K562 (cell line): ENCODE results near the gene LRP1. TPM values are rescaled to one million over a fixed set of nuclear protein-coding genes. Genes with fewer than 3 reads are reported as not detected.

Experiments used
- CHCHD3 ChIP-seq: fragments of 250-450 bp; sonication (Bioruptor Pico); IDR thresholded peaks from 2 replicates; pipeline ENCODE4 v2.1.2; 2022; ENCODE audit warnings: mild to moderate bottlenecking
- CHD7 ChIP-seq: fragments of 200-600 bp; sonication (generic); IDR thresholded peaks from one replicate; pipeline ENCODE4 v1.6.1; 2012; ENCODE audit warnings: mild to moderate bottlenecking, low read depth, low read length, inconsistent platforms
- CLOCK ChIP-seq: fragments of 250-450 bp; sonication (Bioruptor Pico); IDR thresholded peaks from 2 replicates; pipeline ENCODE4 v1.4.0; 2020; ENCODE audit warnings: mild to moderate bottlenecking, moderate library complexity, borderline replicate concordance
- E2F4 ChIP-seq: sonication (generic); formaldehyde crosslinking; IDR thresholded peaks from 2 replicates; pipeline ENCODE4 v1.8.0; 2022; ENCODE audit warnings: mild to moderate bottlenecking, low read depth, missing genetic modification reagents
- HNRNPL ChIP-seq: fragments of 200-400 bp; formaldehyde crosslinking; IDR thresholded peaks from 2 replicates; pipeline ENCODE4 v1.6.1; 2017; ENCODE audit warnings: low read depth, mild to moderate bottlenecking, low read length
- MAFK ChIP-seq: IDR thresholded peaks from 2 replicates; pipeline ENCODE4 v1.6.1; 2011; ENCODE audit warnings: low read length, improper control_type of control experiment
- MBD1 ChIP-seq: fragments of 250-450 bp; sonication (Bioruptor Pico); IDR thresholded peaks from 2 replicates; pipeline ENCODE4 v1.8.0; 2022; ENCODE audit warnings: inconsistent platforms
- POLR2G ChIP-seq: fragments of 200-400 bp; formaldehyde crosslinking; IDR thresholded peaks from 2 replicates; pipeline ENCODE4 v1.6.1; 2017; ENCODE audit warnings: low read depth, mild to moderate bottlenecking, antibody characterized with exemption, low read length, moderate library complexity
- RBM39 ChIP-seq: fragments of 200-400 bp; formaldehyde crosslinking; optimal IDR thresholded peaks from 2 replicates; pipeline ENCODE3; 2018; ENCODE audit warnings: low read depth, low read length
- ZNF274 ChIP-seq: IDR thresholded peaks from 2 replicates; pipeline ENCODE4 v1.6.1; 2011; ENCODE audit warnings: low read depth, mild to moderate bottlenecking, low read length, moderate library complexity, borderline replicate concordance
- polyA plus RNA-seq, 8 experiments: library from polyadenylated mRNA; depleted of rRNA in 4 of 8; stranded (reverse) in 5 of 8; unstranded in 3 of 8; fragments of >200 nt; fragmentation: Nextera tagmentation in 2 of 8; fragmentation: Illumina TruSeq in 1 of 8; extraction: Ambion mirVana in 2 of 8; extraction: Trizol in 1 of 8; gene quantifications; 2 replicates each; pipeline versions ENCODE4 v1.2.1 to v1.2.3, GENCODE V29; 2011 to 2014; ENCODE audit warnings: inconsistent platforms in 1 of 8, missing spikeins in 1 of 8
- total RNA-seq, 7 experiments: library from RNA; depleted of rRNA in 6 of 7; stranded (reverse); fragments of >200 nt in 6 of 7; fragmentation: Illumina TruSeq in 2 of 7; extraction: Trizol in 2 of 7; gene quantifications; 2 replicates each; pipeline versions ENCODE4 v1.2.1 to v1.2.3, GENCODE V29; 2011 to 2021; ENCODE audit warnings: low replicate concordance in 1 of 7

Gene LRP1
- total and polyA plus RNA-seq, 9 of the 15 experiments (the other 6 are each of a cell fraction or from before 2014, with no cell fraction given), result 0.04 to 0.64 (median 0.19) TPM; not detected in 2

GRCh38 chr12:57180321-57180989, 52.2 kb downstream of the LRP1 start (continued):
- TF ChIP-seq CLOCK (no peak), HNRNPL (no peak), POLR2G (no peak), ZNF274 (no peak), CHD7 (no peak), MAFK (no peak), MBD1 (CRISPR knock-in tag) (no peak), RBM39 (no peak), E2F4 (CRISPR knock-in tag) (no peak), CHCHD3 (CRISPR knock-in tag) (no peak)
